ENCODE results near the gene SCNN1G.

SCNN1G gene

GRCh38 chr16:23258919-23259237 is 76.3 kb downstream of the SCNN1G start:
- H3K9ac ChIP-seq (ENCODE audit: low read depth, low read length) = no peak overlapping the region
- no peak overlapping the region for H3K4me3 ChIP-seq (ENCODE audit: low read depth in 1 of 2, low read length in 2 of 2)
- H3K36me3 ChIP-seq (ENCODE audit: insufficient read depth, low read length) = no peaks in the 10 kb centered on the region
- H3K4me1 ChIP-seq (ENCODE audit: insufficient read depth, low read length) = no peaks in the 10 kb centered on the region
- no peaks in the 10 kb centered on the region for H4K20me1 ChIP-seq (ENCODE audit: insufficient read depth, low read length)
- H2AFZ ChIP-seq (ENCODE audit: low read depth, low read length) = no peak overlapping the region
- no peaks in the 10 kb centered on the region for H3K9me3 ChIP-seq (ENCODE audit: insufficient read depth, low read length, severe bottlenecking)
- DNase-seq (no peak), ATAC-seq (ENCODE audit: insufficient read depth, low read depth) (no peak)
- H3K27me3 ChIP-seq (ENCODE audit: insufficient read depth, low read length, poor library complexity) = peaks cover 2% of the 10 kb centered on the region
- no peaks in the 10 kb centered on the region for H3K79me2 ChIP-seq (ENCODE audit: insufficient read depth, low read length)
- no peak overlapping the region for H3K27ac ChIP-seq (ENCODE audit: low read length)
- H3K4me2 ChIP-seq (ENCODE audit: insufficient read depth, low read length) = no peak overlapping the region
- TF ChIP-seq CTCF (IDR thresholded peaks at IDR 0.05; ENCODE audit: borderline replicate concordance, extremely low read depth, low read length, poor library complexity, severe bottlenecking) (no peak), EZH2 (IDR thresholded peaks at IDR 0.05; ENCODE audit: borderline replicate concordance, low read depth, low read length, severe bottlenecking) (no peak)
